GM18867 (cell line): Measurements from ENCODE around the gene VAV3.
"Not testable (repeated sequence)": the region's sequence is repeated elsewhere in the genome, so short reads cannot be mapped to it uniquely, and the experiment has no call there.

Experiments used
- ATAC-seq: cut with Tn5 transposase; IDR thresholded peaks from one replicate; pipeline ENCODE4 v1.9.1; 2021; ENCODE audit warnings: mild to moderate bottlenecking, moderate library complexity; ENCODE audit not compliant: unreplicated experiment

The VAV3 gene

GRCh38 chr1:107762751-107763390 lies 202.1 kb downstream of the VAV3 start:
- ATAC-seq = no peak

GRCh38 chr1:107760065-107760464 lies 204.9 kb downstream of the VAV3 start:
- ATAC-seq = no peak

- no peak for ATAC-seq
Measured at GRCh38 chr1:107750364-107750959, 214.5 kb downstream of the VAV3 start.

GRCh38 chr1:107748531-107748930 lies 216.4 kb downstream of the VAV3 start:
- ATAC-seq = no peak

- no peak for ATAC-seq
Measured at GRCh38 chr1:107741242-107741641, 223.7 kb downstream of the VAV3 start.

GRCh38 chr1:107740579-107740978 lies 224.4 kb downstream of the VAV3 start:
- no peak for ATAC-seq

GRCh38 chr1:107739651-107740050 lies 225.3 kb downstream of the VAV3 start:
- no peak for ATAC-seq

- no peak for ATAC-seq
Measured at GRCh38 chr1:107739201-107739600, 225.8 kb downstream of the VAV3 start.

GRCh38 chr1:107733401-107733800 lies 231.6 kb downstream of the VAV3 start:
- ATAC-seq = not testable (repeated sequence)

- ATAC-seq = no peak
Measured at GRCh38 chr1:107727866-107728265, 237.1 kb downstream of the VAV3 start.

GRCh38 chr1:107726860-107727259 lies 238.1 kb downstream of the VAV3 start:
- no peak for ATAC-seq

GRCh38 chr1:107724648-107725047 lies 240.3 kb downstream of the VAV3 start:
- no peak for ATAC-seq

GRCh38 chr1:107720210-107720609 lies 244.8 kb downstream of the VAV3 start:
- ATAC-seq = not testable (repeated sequence)

- ATAC-seq = no peak
Measured at GRCh38 chr1:107710005-107710404, 255.0 kb downstream of the VAV3 start.

- no peak for ATAC-seq
Measured at GRCh38 chr1:107707111-107707510, 257.9 kb downstream of the VAV3 start.

GRCh38 chr1:107706182-107706581 lies 258.8 kb downstream of the VAV3 start:
- ATAC-seq = no peak

- ATAC-seq = no peak
Measured at GRCh38 chr1:107704911-107705310, 260.1 kb downstream of the VAV3 start.

GRCh38 chr1:107702946-107703571 lies 261.9 kb downstream of the VAV3 start:
- ATAC-seq = no peak

- ATAC-seq = not testable (repeated sequence)
Measured at GRCh38 chr1:107700651-107701050, 264.3 kb downstream of the VAV3 start.

GRCh38 chr1:107698161-107698560 lies 266.8 kb downstream of the VAV3 start:
- ATAC-seq = no peak

GRCh38 chr1:107695341-107695740 lies 269.6 kb downstream of the VAV3 start:
- ATAC-seq = no peak

GRCh38 chr1:107692580-107693345 lies 272.2 kb downstream of the VAV3 start:
- ATAC-seq = no peak
